ENCODE data around the gene LAMTOR1.

DNA sequence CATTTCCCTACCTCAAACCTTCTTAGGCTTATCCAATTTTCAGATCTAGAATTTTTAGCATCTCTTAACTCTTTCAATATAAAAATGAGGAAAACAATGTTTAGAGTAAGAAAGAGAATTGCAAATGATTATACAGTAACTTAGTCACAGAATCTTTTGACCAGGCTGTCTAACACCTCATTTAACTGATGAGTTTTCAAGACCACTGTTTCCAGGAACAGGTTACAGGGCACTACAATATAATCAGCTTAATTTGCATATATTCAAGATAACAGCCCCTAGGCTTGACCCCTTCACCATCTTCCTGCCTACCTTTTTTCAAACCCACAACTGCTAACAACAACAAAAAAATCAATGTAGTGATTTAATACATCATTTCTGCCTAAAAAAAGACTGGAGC, 35.4 kb downstream of the LAMTOR1 start:
- TF ChIP-seq, protein P1, sequence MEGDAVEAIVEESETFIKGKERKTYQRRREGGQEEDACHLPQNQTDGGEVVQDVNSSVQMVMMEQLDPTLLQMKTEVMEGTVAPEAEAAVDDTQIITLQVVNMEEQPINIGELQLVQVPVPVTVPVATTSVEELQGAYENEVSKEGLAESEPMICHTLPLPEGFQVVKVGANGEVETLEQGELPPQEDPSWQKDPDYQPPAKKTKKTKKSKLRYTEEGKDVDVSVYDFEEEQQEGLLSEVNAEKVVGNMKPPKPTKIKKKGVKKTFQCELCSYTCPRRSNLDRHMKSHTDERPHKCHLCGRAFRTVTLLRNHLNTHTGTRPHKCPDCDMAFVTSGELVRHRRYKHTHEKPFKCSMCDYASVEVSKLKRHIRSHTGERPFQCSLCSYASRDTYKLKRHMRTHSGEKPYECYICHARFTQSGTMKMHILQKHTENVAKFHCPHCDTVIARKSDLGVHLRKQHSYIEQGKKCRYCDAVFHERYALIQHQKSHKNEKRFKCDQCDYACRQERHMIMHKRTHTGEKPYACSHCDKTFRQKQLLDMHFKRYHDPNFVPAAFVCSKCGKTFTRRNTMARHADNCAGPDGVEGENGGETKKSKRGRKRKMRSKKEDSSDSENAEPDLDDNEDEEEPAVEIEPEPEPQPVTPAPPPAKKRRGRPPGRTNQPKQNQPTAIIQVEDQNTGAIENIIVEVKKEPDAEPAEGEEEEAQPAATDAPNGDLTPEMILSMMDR (IDR thresholded peaks at IDR 0.05): no peak
- TF ChIP-seq POLR2AphosphoS5 (IDR thresholded peaks at IDR 0.05): no peak

Data from prostate gland (tissue), 2 donors.